ENCODE results near the gene INKA2.

The INKA2 gene

DNA sequence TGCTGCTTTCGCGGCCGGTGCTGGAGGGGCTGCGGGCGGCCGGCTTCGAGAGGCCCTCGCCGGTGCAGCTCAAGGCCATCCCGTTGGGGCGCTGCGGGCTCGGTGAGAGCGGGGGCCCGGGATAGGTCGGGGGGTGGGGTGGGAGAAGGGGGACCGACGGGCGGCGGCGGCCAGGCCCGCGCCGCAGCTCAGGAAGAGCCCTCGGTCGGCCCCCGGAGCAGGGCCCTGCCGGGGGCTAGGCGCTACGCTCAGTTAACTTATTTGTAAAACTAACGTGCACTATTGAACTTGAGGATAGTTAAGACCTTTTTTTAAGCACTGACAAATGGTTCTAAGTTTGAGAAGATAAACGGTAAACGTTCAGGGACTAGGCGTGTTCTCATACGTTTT lies 16.9 kb upstream of the INKA2 start:
- Histone ChIP-seq H3K18ac (ENCODE audit: low read length) (peak overlapping the region; percentile 92), H3K4ac (ENCODE audit: low read depth, low read length) (peak overlapping the region; percentile 77), H3K9ac (ENCODE audit: low read length) (peak overlapping the region; percentile 88), H2BK5ac (ENCODE audit: low read length) (no peak overlapping the region), H3K4me1 (ENCODE audit: control insufficient read depth, low read depth, low read length) (no peaks in the 10 kb centered on the region), H3K56ac (ENCODE audit: low read length) (peak overlapping the region; percentile 95), H2AK5ac (ENCODE audit: low read length) (no peak overlapping the region), H3K27ac (ENCODE audit: low read depth, low read length) (peak overlapping the region; percentile 66), H3K79me2 (ENCODE audit: control insufficient read depth, insufficient read depth, low read length) (peaks cover 17% of the 10 kb centered on the region), H3K4me3 (ENCODE audit: low read length) (peak overlapping the region; percentile 73), H3K27me3 (ENCODE audit: insufficient read depth, low read length, poor library complexity) (no peaks in the 10 kb centered on the region), H3K79me1 (ENCODE audit: low read length) (peaks cover 4% of the 10 kb centered on the region), H4K8ac (ENCODE audit: low read depth, low read length) (peak overlapping the region; percentile 78), H3K36me3 (ENCODE audit: control insufficient read depth, insufficient read depth, low read length) (peaks cover 2% of the 10 kb centered on the region), H2BK15ac (replicated peaks; ENCODE audit: low read depth) (no peak overlapping the region), H2BK120ac (ENCODE audit: low read depth, low read length) (peak overlapping the region; percentile 54), H3K4me2 (ENCODE audit: low read length) (peak overlapping the region; percentile 11), H3K23ac (ENCODE audit: low read length) (no peak overlapping the region), H4K5ac (ENCODE audit: low read length) (no peak overlapping the region)
- no peak for DNase-seq
- WGBS (ENCODE audit: extremely low coverage, insufficient coverage, low lambda C conversion rate) = no CpG with 5 or more reads among the region's 35 CpGs

DNA sequence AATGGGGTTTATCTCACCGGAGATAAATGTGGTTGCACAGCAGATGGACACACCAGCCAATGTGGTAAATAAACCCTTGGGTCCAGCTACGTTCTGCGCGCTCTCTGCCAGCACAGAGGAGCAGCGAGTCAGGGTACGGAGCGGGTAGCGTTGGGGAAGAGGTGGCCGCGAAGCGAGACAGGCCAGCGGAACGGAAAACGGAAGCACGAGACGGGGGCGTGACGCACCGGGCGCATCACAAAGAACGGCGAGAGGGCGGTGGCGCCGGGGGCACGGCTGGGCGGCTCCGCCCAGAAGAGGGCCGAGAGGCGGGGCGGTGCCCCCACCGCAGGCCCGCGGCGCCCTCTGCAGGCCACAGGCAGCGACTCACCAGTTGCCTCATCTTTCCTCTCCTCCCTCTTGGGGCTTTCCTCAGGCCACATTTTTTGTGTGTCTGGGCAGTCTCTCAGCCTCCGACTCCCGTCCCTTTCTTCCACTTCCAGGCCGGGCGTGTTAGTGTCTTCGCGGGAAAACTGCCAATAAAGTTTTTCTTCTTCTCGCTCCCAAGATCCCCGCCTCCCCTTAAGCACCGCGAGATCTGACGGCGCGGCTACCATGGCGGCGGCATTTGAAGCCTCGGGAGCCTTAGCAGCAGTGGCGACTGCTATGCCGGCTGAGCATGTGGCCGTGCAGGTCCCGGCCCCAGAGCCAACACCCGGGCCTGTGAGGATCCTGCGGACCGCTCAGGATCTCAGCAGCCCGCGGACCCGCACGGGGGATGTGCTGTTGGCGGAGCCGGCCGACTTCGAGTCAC lies 16.3 kb upstream of the INKA2 start, which contains the start of gene DDX20:
Gene DDX20 (plus strand): TSS at position 571 of the 793 bp plus-strand sequence. CDS start 24 bp downstream, at position 595.
- Histone ChIP-seq H3K36me3 (ENCODE audit: control insufficient read depth, insufficient read depth, low read length) (peaks cover 2% of the 10 kb centered on the region), H2BK120ac (ENCODE audit: low read depth, low read length) (peak within 1 kb of the TSS; percentile 54), H3K4me2 (ENCODE audit: low read length) (peak within 1 kb of the TSS; percentile 31), H3K23ac (ENCODE audit: low read length) (no peak within 1 kb of the TSS), H3K56ac (ENCODE audit: low read length) (peak within 1 kb of the TSS; percentile 95), H3K4ac (ENCODE audit: low read depth, low read length) (peak within 1 kb of the TSS; percentile 77), H4K8ac (ENCODE audit: low read depth, low read length) (peak within 1 kb of the TSS; percentile 78), H3K27me3 (ENCODE audit: insufficient read depth, low read length, poor library complexity) (no peaks in the 10 kb centered on the region), H3K4me1 (ENCODE audit: control insufficient read depth, low read depth, low read length) (no peaks in the 10 kb centered on the region), H3K18ac (ENCODE audit: low read length) (peak within 1 kb of the TSS; percentile 92), H3K27ac (ENCODE audit: low read depth, low read length) (peak within 1 kb of the TSS; percentile 69), H2AK5ac (ENCODE audit: low read length) (no peak within 1 kb of the TSS), H3K79me1 (ENCODE audit: low read length) (peaks cover 4% of the 10 kb centered on the region), H2BK15ac (replicated peaks; ENCODE audit: low read depth) (no peak within 1 kb of the TSS), H3K9ac (ENCODE audit: low read length) (peak within 1 kb of the TSS; percentile 88), H3K4me3 (ENCODE audit: low read length) (peak within 1 kb of the TSS; percentile 73), H4K5ac (ENCODE audit: low read length) (no peak within 1 kb of the TSS), H3K79me2 (ENCODE audit: control insufficient read depth, insufficient read depth, low read length) (peaks cover 17% of the 10 kb centered on the region), H2BK5ac (ENCODE audit: low read length) (no peak within 1 kb of the TSS)
- no CpG with 5 or more reads among the region's 67 CpGs for WGBS (ENCODE audit: extremely low coverage, insufficient coverage, low lambda C conversion rate)
- peak; percentile 99 for DNase-seq

GRCh38 chr1:111754984-111755330 lies 15.8 kb upstream of the INKA2 start:
- peak overlapping the region; percentile 69 for H3K27ac ChIP-seq (ENCODE audit: low read depth, low read length)
- no peak overlapping the region for H2AK5ac ChIP-seq (ENCODE audit: low read length)
- H3K36me3 ChIP-seq (ENCODE audit: control insufficient read depth, insufficient read depth, low read length) = peaks cover under 1% of the 10 kb centered on the region
- H4K5ac ChIP-seq (ENCODE audit: low read length) = no peak overlapping the region
- peak overlapping the region; percentile 92 for H3K56ac ChIP-seq (ENCODE audit: low read length)
- WGBS (ENCODE audit: extremely low coverage, insufficient coverage, low lambda C conversion rate) = no CpG with 5 or more reads among the region's 12 CpGs
- H4K8ac ChIP-seq (ENCODE audit: low read depth, low read length) = no peak overlapping the region
- H3K9ac ChIP-seq (ENCODE audit: low read length) = peak overlapping the region; percentile 66
- no peaks in the 10 kb centered on the region for H3K27me3 ChIP-seq (ENCODE audit: insufficient read depth, low read length, poor library complexity)
- H3K4ac ChIP-seq (ENCODE audit: low read depth, low read length) = no peak overlapping the region
- H2BK5ac ChIP-seq (ENCODE audit: low read length) = no peak overlapping the region
- H3K79me1 ChIP-seq (ENCODE audit: low read length) = peaks cover 3% of the 10 kb centered on the region
- H3K79me2 ChIP-seq (ENCODE audit: control insufficient read depth, insufficient read depth, low read length) = peaks cover 17% of the 10 kb centered on the region
- H3K4me1 ChIP-seq (ENCODE audit: control insufficient read depth, low read depth, low read length) = no peaks in the 10 kb centered on the region
- DNase-seq = peak; percentile 70
- no peak overlapping the region for H2BK120ac ChIP-seq (ENCODE audit: low read depth, low read length)
- no peak overlapping the region for H3K18ac ChIP-seq (ENCODE audit: low read length)
- H2BK15ac ChIP-seq (replicated peaks; ENCODE audit: low read depth) = no peak overlapping the region
- peak overlapping the region; percentile 38 for H3K4me3 ChIP-seq (ENCODE audit: low read length)
- H3K4me2 ChIP-seq (ENCODE audit: low read length) = peak overlapping the region; percentile 9
- H3K23ac ChIP-seq (ENCODE audit: low read length) = no peak overlapping the region

- no peak overlapping the region for H3K4me2 ChIP-seq (ENCODE audit: low read length)
Observed at GRCh38 chr1:111751906-111752575, 12.8 kb upstream of the INKA2 start.

DNA sequence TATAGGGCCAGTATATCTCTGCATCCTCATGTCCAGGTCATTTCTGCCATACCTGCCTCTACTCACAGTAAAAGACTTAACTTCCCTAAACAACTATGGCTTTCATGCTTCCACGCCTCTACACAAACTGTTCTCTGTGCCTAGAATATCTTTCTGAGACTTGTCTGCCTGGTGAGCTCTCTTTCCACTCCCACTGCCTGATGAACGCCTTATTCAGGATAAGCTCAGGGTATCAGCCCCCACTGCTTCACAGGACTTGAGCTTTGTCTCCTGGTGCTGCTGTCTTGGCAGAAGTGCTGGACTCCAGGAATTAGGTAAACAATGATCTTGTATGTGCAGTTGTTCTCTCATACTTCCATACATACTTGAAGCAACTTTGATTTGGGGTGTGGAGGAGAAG lies 11.7 kb upstream of the INKA2 start:
- no peak overlapping the region for H2BK5ac ChIP-seq (ENCODE audit: low read length)
- no peak overlapping the region for H3K9ac ChIP-seq (ENCODE audit: low read length)
- no peaks in the 10 kb centered on the region for H3K36me3 ChIP-seq (ENCODE audit: control insufficient read depth, insufficient read depth, low read length)
- DNase-seq = no peak
- no peak overlapping the region for H3K23ac ChIP-seq (ENCODE audit: low read length)
- H2BK15ac ChIP-seq (replicated peaks; ENCODE audit: low read depth) = no peak overlapping the region
- no peak overlapping the region for H3K4me2 ChIP-seq (ENCODE audit: low read length)
- H2AK5ac ChIP-seq (ENCODE audit: low read length) = no peak overlapping the region
- no peaks in the 10 kb centered on the region for H3K4me1 ChIP-seq (ENCODE audit: control insufficient read depth, low read depth, low read length)
- no peak overlapping the region for H3K18ac ChIP-seq (ENCODE audit: low read length)
- H4K8ac ChIP-seq (ENCODE audit: low read depth, low read length) = no peak overlapping the region
- no CpG with 5 or more reads among the region's 2 CpGs for WGBS (ENCODE audit: extremely low coverage, insufficient coverage, low lambda C conversion rate)
- H3K56ac ChIP-seq (ENCODE audit: low read length) = no peak overlapping the region
- no peak overlapping the region for H2BK120ac ChIP-seq (ENCODE audit: low read depth, low read length)
- H3K27ac ChIP-seq (ENCODE audit: low read depth, low read length) = no peak overlapping the region
- no peak overlapping the region for H4K5ac ChIP-seq (ENCODE audit: low read length)
- H3K4ac ChIP-seq (ENCODE audit: low read depth, low read length) = no peak overlapping the region
- H3K79me2 ChIP-seq (ENCODE audit: control insufficient read depth, insufficient read depth, low read length) = no peaks in the 10 kb centered on the region
- no peak overlapping the region for H3K4me3 ChIP-seq (ENCODE audit: low read length)
- no peaks in the 10 kb centered on the region for H3K79me1 ChIP-seq (ENCODE audit: low read length)
- no peaks in the 10 kb centered on the region for H3K27me3 ChIP-seq (ENCODE audit: insufficient read depth, low read length, poor library complexity)

More at GRCh38 chr1:111751906-111752575, 12.8 kb upstream of the INKA2 start:
- Histone ChIP-seq H4K8ac (ENCODE audit: low read depth, low read length) (no peak overlapping the region), H3K4me3 (ENCODE audit: low read length) (no peak overlapping the region), H2AK5ac (ENCODE audit: low read length) (no peak overlapping the region), H3K79me1 (ENCODE audit: low read length) (no peaks in the 10 kb centered on the region), H2BK120ac (ENCODE audit: low read depth, low read length) (no peak overlapping the region), H3K9ac (ENCODE audit: low read length) (no peak overlapping the region), H3K36me3 (ENCODE audit: control insufficient read depth, insufficient read depth, low read length) (no peaks in the 10 kb centered on the region), H3K18ac (ENCODE audit: low read length) (no peak overlapping the region), H3K79me2 (ENCODE audit: control insufficient read depth, insufficient read depth, low read length) (peaks cover 9% of the 10 kb centered on the region), H3K23ac (ENCODE audit: low read length) (no peak overlapping the region), H3K27me3 (ENCODE audit: insufficient read depth, low read length, poor library complexity) (no peaks in the 10 kb centered on the region), H4K5ac (ENCODE audit: low read length) (no peak overlapping the region), H2BK15ac (replicated peaks; ENCODE audit: low read depth) (no peak overlapping the region), H3K27ac (ENCODE audit: low read depth, low read length) (no peak overlapping the region), H3K4me1 (ENCODE audit: control insufficient read depth, low read depth, low read length) (no peaks in the 10 kb centered on the region), H3K4ac (ENCODE audit: low read depth, low read length) (no peak overlapping the region), H2BK5ac (ENCODE audit: low read length) (no peak overlapping the region), H3K56ac (ENCODE audit: low read length) (no peak overlapping the region)
- no CpG with 5 or more reads among the region's 2 CpGs for WGBS (ENCODE audit: extremely low coverage, insufficient coverage, low lambda C conversion rate)
- no peak for DNase-seq
